ENCODE data around the gene MLANA.

Gene MLANA

DNA sequence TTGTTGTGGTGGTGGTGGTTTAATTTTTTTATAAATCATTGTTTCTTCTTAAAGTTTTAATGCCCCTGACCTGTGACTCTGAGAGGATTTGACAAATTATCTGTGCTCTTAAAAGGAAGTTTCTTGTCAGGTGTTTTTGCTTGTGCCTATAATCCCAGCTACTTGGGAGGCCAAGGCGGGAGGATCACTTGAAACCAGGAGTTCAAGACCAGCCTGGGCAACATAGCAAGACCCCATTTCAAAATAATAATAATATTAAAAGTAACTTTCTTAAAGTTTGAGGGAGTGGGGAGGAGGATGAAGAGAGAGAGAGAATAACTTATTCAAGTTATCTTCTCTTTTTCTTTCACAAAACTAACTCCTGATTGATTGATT, 45.5 kb upstream of the MLANA start:
- H3K4me1 ChIP-seq (ENCODE audit: insufficient read depth, poor library complexity, severe bottlenecking) = peaks cover 28% of the 10 kb centered on the region
- no peaks in the 10 kb centered on the region for H3K9me3 ChIP-seq (ENCODE audit: severe bottlenecking)
- TF ChIP-seq CTCF (IDR thresholded peaks at IDR 0.05; ENCODE audit: poor library complexity, severe bottlenecking) = no peak
- H3K4me3 ChIP-seq (ENCODE audit: severe bottlenecking) = no peak overlapping the region
- H3K27me3 ChIP-seq (ENCODE audit: insufficient read depth, poor library complexity, severe bottlenecking) = no peaks in the 10 kb centered on the region
- ATAC-seq (ENCODE audit: low read depth) (no peak), DNase-seq (ENCODE audit: low spot score) (no peak)
- H3K36me3 ChIP-seq (ENCODE audit: low read depth) = no peaks in the 10 kb centered on the region
- peak overlapping the region; percentile 77 for H3K27ac ChIP-seq (ENCODE audit: poor library complexity, severe bottlenecking)

GRCh38 chr9:5846096-5846495, 44.6 kb upstream of the MLANA start:
- no peak overlapping the region for H3K4me3 ChIP-seq (ENCODE audit: severe bottlenecking)
- no peak for TF ChIP-seq CTCF (IDR thresholded peaks at IDR 0.05; ENCODE audit: poor library complexity, severe bottlenecking)
- H3K27me3 ChIP-seq (ENCODE audit: insufficient read depth, poor library complexity, severe bottlenecking) = no peaks in the 10 kb centered on the region
- no peak for ATAC-seq (ENCODE audit: low read depth)
- H3K27ac ChIP-seq (ENCODE audit: poor library complexity, severe bottlenecking) = no peak overlapping the region
- no peak for DNase-seq (ENCODE audit: low spot score)
- H3K36me3 ChIP-seq (ENCODE audit: low read depth) = no peaks in the 10 kb centered on the region
- H3K9me3 ChIP-seq (ENCODE audit: severe bottlenecking) = no peaks in the 10 kb centered on the region
- peaks cover 34% of the 10 kb centered on the region for H3K4me1 ChIP-seq (ENCODE audit: insufficient read depth, poor library complexity, severe bottlenecking)

DNA sequence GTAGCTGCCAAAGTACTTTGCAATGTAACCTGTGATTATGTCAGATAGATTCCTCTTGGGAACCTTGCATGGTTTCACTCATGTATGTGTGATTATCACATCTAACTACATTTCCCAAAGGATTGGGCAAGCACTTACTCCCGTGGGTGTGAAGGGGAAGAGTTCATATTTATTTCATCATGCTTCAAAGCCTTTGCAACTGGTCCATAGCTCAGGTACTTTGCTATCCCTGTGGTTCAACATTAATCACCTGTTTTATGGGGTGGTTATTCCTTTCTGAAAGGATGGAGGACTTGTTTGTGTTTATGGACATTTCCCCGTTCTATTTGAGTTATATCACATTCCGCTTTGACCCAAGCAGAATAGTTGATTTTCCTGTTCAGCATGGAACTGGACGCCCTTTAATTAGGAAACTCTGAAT, 44.2 kb upstream of the MLANA start:
- H3K4me1 ChIP-seq (ENCODE audit: insufficient read depth, poor library complexity, severe bottlenecking) = peaks cover 37% of the 10 kb centered on the region
- no peak for TF ChIP-seq CTCF (IDR thresholded peaks at IDR 0.05; ENCODE audit: poor library complexity, severe bottlenecking)
- H3K27ac ChIP-seq (ENCODE audit: poor library complexity, severe bottlenecking) = no peak overlapping the region
- H3K27me3 ChIP-seq (ENCODE audit: insufficient read depth, poor library complexity, severe bottlenecking) = no peaks in the 10 kb centered on the region
- H3K4me3 ChIP-seq (ENCODE audit: severe bottlenecking) = no peak overlapping the region
- H3K9me3 ChIP-seq (ENCODE audit: severe bottlenecking) = no peaks in the 10 kb centered on the region
- DNase-seq (ENCODE audit: low spot score) (no peak), ATAC-seq (ENCODE audit: low read depth) (no peak)
- no peaks in the 10 kb centered on the region for H3K36me3 ChIP-seq (ENCODE audit: low read depth)

GRCh38 chr9:5848372-5848882, 42.3 kb upstream of the MLANA start:
- ATAC-seq (ENCODE audit: low read depth) (no peak), DNase-seq (ENCODE audit: low spot score) (no peak)
- no peak for TF ChIP-seq CTCF (IDR thresholded peaks at IDR 0.05; ENCODE audit: poor library complexity, severe bottlenecking)
- H3K27ac ChIP-seq (ENCODE audit: poor library complexity, severe bottlenecking) = no peak overlapping the region
- peaks cover 34% of the 10 kb centered on the region for H3K4me1 ChIP-seq (ENCODE audit: insufficient read depth, poor library complexity, severe bottlenecking)
- H3K27me3 ChIP-seq (ENCODE audit: insufficient read depth, poor library complexity, severe bottlenecking) = no peaks in the 10 kb centered on the region
- H3K4me3 ChIP-seq (ENCODE audit: severe bottlenecking) = no peak overlapping the region
- no peaks in the 10 kb centered on the region for H3K9me3 ChIP-seq (ENCODE audit: severe bottlenecking)
- H3K36me3 ChIP-seq (ENCODE audit: low read depth) = no peaks in the 10 kb centered on the region

GRCh38 chr9:5850724-5851122, 40.0 kb upstream of the MLANA start:
- no peaks in the 10 kb centered on the region for H3K27me3 ChIP-seq (ENCODE audit: insufficient read depth, poor library complexity, severe bottlenecking)
- ATAC-seq (ENCODE audit: low read depth) (no peak), DNase-seq (ENCODE audit: low spot score) (no peak)
- peak overlapping the region; percentile 49 for H3K27ac ChIP-seq (ENCODE audit: poor library complexity, severe bottlenecking)
- H3K9me3 ChIP-seq (ENCODE audit: severe bottlenecking) = no peaks in the 10 kb centered on the region
- peaks cover 15% of the 10 kb centered on the region for H3K4me1 ChIP-seq (ENCODE audit: insufficient read depth, poor library complexity, severe bottlenecking)
- H3K4me3 ChIP-seq (ENCODE audit: severe bottlenecking) = no peak overlapping the region
- no peak for TF ChIP-seq CTCF (IDR thresholded peaks at IDR 0.05; ENCODE audit: poor library complexity, severe bottlenecking)
- no peaks in the 10 kb centered on the region for H3K36me3 ChIP-seq (ENCODE audit: low read depth)

Measured in RWPE2 (cell line).